Measurements from ENCODE around the gene BCAT1. TPM values are rescaled to one million over a fixed set of nuclear protein-coding genes. Genes with fewer than 3 reads are reported as not detected.

The BCAT1 gene
- total and polyA plus RNA-seq, 9 of the 15 experiments (the other 6 are each of a cell fraction or from before 2014, with no cell fraction given) = 38.5 to 157 (median 66.8) TPM

DNA sequence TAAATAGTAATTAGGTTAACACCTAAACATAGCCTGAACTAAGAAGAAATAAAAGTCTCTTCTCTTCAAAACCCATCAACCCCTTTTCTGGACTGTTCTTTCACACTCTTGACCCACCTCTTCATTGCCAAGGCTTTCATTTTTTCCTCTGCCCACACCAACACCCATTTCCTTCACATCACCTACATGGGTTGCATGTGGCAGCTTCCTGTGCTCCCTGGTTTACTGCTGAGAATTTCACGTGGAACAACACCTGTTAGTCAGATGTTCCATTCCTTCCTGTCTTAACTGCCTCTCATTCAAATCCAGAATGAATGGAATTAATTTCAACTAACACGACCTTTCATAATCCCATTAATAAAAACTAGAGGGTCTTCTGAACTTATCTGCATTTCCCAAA, 157.3 kb downstream of the BCAT1 start:
- 0% methylated on average over 2 of the region's 2 CpGs for WGBS (ENCODE audit: insufficient coverage, low coverage, missing lambda C conversion rate)
- Histone ChIP-seq H3K27ac (ENCODE audit: extremely low read depth, low read depth, low read length) (no peak overlapping the region), H3K9me3 (replicated peaks; ENCODE audit: control insufficient read depth, insufficient read depth, low read depth, low read length) (no peaks in the 10 kb centered on the region), H3K4me2 (ENCODE audit: insufficient read depth, low read length) (no peak overlapping the region), H3K9me1 (ENCODE audit: control insufficient read depth, insufficient read depth, low read length) (no peaks in the 10 kb centered on the region), H3K9ac (ENCODE audit: insufficient read depth in 1 of 2, low read depth in 2 of 2, low read length in 2 of 2) (no peak overlapping the region), H3K36me3 (ENCODE audit: control insufficient read depth, insufficient read depth, low read length) (no peaks in the 10 kb centered on the region), H3K79me2 (ENCODE audit: control insufficient read depth, insufficient read depth, low read length) (no peaks in the 10 kb centered on the region), H3K4me3 (no peak overlapping the region), H3K4me1 (replicated peaks in 1 of 2; ENCODE audit: control insufficient read depth in 2 of 2, insufficient read depth in 2 of 2, low read length in 2 of 2) (0 out of 5 replicates have a peak, but pooled peaks cover 0 to 2% of the 10 kb centered on the region in 2 experiments), H4K20me1 (replicated peaks; ENCODE audit: control insufficient read depth, insufficient read depth, low read length) (no peaks in the 10 kb centered on the region), H3K27me3 (ENCODE audit: control insufficient read depth in 2 of 2, insufficient read depth in 2 of 2, low read length in 2 of 2) (peaks cover 2 to 6% of the 10 kb centered on the region in 2 experiments; a peak in 3 of 5 replicates), H2AFZ (ENCODE audit: low read depth, low read length) (no peak overlapping the region)
- ATAC-seq (no peak), FAIRE-seq (no peak), DNase-seq (ENCODE audit: extremely low read depth in 1 of 4, low spot score in 3 of 4) (no peak)
- BruUV-seq (replicated peaks) = no TSS peak
- in situ Hi-C loops (cut with MboI) = loop anchor here (25.0 kb wide), 1 partner anchor 679 kb away; no protein-coding TSS in a partner anchor
- intact Hi-C loops (cut with micrococcal nuclease) = no loop called here
- TF ChIP-seq SIRT6 (IDR thresholded peaks at IDR 0.05; ENCODE audit: low read depth, low read length) = no peak
- CTCF ChIA-PET (ENCODE audit: low intra/inter-chr PET ratio) = no interaction called here
- POLR2A ChIA-PET = no interaction called here

DNA sequence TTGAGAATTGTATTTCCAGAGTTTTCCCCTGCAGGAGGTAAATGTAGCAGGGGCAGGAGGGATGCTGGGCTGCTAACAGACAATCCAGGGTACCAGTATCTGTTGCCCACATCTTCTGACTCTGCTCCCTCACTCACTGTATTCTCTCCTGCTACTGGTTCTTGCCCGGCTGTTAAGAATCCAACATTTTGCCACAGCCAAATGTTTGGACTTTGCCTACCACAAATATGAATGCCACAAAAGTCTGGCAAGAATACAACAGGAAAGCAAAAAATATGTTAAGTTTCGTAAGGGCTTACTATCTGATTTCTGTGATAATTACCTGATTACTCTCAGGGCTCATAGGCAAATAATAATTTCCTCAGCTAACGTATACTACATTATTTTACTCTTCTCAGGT, 160.0 kb downstream of the BCAT1 start:
- in situ Hi-C loops (cut with MboI) (loop anchor here (25.0 kb wide), 1 partner anchor 677 kb away; no protein-coding TSS in a partner anchor), intact Hi-C loops (cut with micrococcal nuclease) (loop anchor here (10.0 kb wide), 1 partner anchor 684 kb away; no protein-coding TSS in a partner anchor)
- TF ChIP-seq BRF1 (IDR thresholded peaks at IDR 0.05; ENCODE audit: borderline replicate concordance, extremely low read depth, insufficient read length) = no peak
- TF ChIP-seq HIVEP1 (CRISPR knock-in tag; IDR thresholded peaks at IDR 0.05) = no peak
- no peak for TF ChIP-seq SUPT5H (IDR thresholded peaks at IDR 0.05)
- TF ChIP-seq FUS (optimal IDR thresholded peaks at IDR 0.05; ENCODE audit: low read depth, low read length) = no peak
- TF ChIP-seq CBX8 (IDR thresholded peaks at IDR 0.05; ENCODE audit: borderline replicate concordance, extremely low read depth, low read depth, low read length, poor library complexity, severe bottlenecking) = no peak
- TF ChIP-seq MTF1 (CRISPR knock-in tag; IDR thresholded peaks at IDR 0.05; ENCODE audit: borderline replicate concordance) = no peak
- no peak for TF ChIP-seq BRD4 (IDR thresholded peaks at IDR 0.05)
- TF ChIP-seq RFX1 (IDR thresholded peaks at IDR 0.05) = no peak
- TF ChIP-seq ZNF217 (CRISPR knock-in tag; IDR thresholded peaks at IDR 0.05) = no peak
- no peak for TF ChIP-seq ZNF696 (CRISPR knock-in tag; conservative IDR thresholded peaks at IDR 0.05)
- no peak for TF ChIP-seq FOXK1 (CRISPR knock-in tag; IDR thresholded peaks at IDR 0.05; ENCODE audit: borderline replicate concordance)
- TF ChIP-seq ZNF239 (CRISPR knock-in tag; IDR thresholded peaks at IDR 0.05) = no peak
- no peak for TF ChIP-seq MEF2A (IDR thresholded peaks at IDR 0.05; ENCODE audit: control insufficient read depth, low read depth, low read length)
- Histone ChIP-seq H3K9me3 (replicated peaks; ENCODE audit: control insufficient read depth, insufficient read depth, low read depth, low read length) (no peaks in the 10 kb centered on the region), H3K36me3 (ENCODE audit: control insufficient read depth, insufficient read depth, low read length) (no peaks in the 10 kb centered on the region), H4K20me1 (replicated peaks; ENCODE audit: control insufficient read depth, insufficient read depth, low read length) (no peaks in the 10 kb centered on the region), H3K4me1 (replicated peaks in 1 of 2; ENCODE audit: control insufficient read depth in 2 of 2, insufficient read depth in 2 of 2, low read length in 2 of 2) (no peaks in the 10 kb centered on the region), H3K9ac (ENCODE audit: insufficient read depth in 1 of 2, low read depth in 2 of 2, low read length in 2 of 2) (no peak overlapping the region), H3K27me3 (ENCODE audit: control insufficient read depth in 2 of 2, insufficient read depth in 2 of 2, low read length in 2 of 2) (peaks cover 2 to 6% of the 10 kb centered on the region in 2 experiments; a peak in 3 of 5 replicates), H3K27ac (ENCODE audit: extremely low read depth, low read depth, low read length) (no peak overlapping the region), H3K4me2 (ENCODE audit: insufficient read depth, low read length) (no peak overlapping the region), H3K79me2 (ENCODE audit: control insufficient read depth, insufficient read depth, low read length) (no peaks in the 10 kb centered on the region), H3K4me3 (no peak overlapping the region), H3K9me1 (ENCODE audit: control insufficient read depth, insufficient read depth, low read length) (no peaks in the 10 kb centered on the region), H2AFZ (ENCODE audit: low read depth, low read length) (no peak overlapping the region)
- POLR2A ChIA-PET = interaction anchor here (0.6 kb wide), 1 partner anchor 23 kb away, joined by 3 read pairs; no protein-coding TSS in a partner anchor
- DNase-seq (ENCODE audit: extremely low read depth in 1 of 4, low spot score in 3 of 4) (no peak), ATAC-seq (no peak), FAIRE-seq (no peak)
- BruUV-seq (replicated peaks) = no TSS peak
- CTCF ChIA-PET (ENCODE audit: low intra/inter-chr PET ratio) = no interaction called here
- WGBS (ENCODE audit: insufficient coverage, low coverage, missing lambda C conversion rate) = 5% methylated on average over 3 of the region's 3 CpGs
